Pancreas (tissue), 10 donors: ENCODE measurements around the gene VPS13D. TPM values are rescaled to one million over a fixed set of nuclear protein-coding genes. Genes with fewer than 3 reads are reported as not detected.

ENCODE experiments used
- ATAC-seq, 4 donors: fragments of 200-7000 bp; cut with Tn5 transposase; one replicate each; pipeline versions ENCODE4 v1.8.0 to v1.9.1; 2020; ENCODE audit warnings: mild to moderate bottlenecking in 4 of 4, moderate library complexity in 4 of 4
- DNase-seq, 6 donors: peaks; one replicate each; pipeline ENCODE4 v3.0.0-alpha.2; 2020
- FAIRE-seq: peaks from 2 replicates; lab custom pipeline; 2012; peaks lifted over from hg19 to GRCh38; lab: Jason Lieb, UNC
- H3K27ac ChIP-seq, 4 donors: fragments of 200-600 bp; sonication (generic); 1 replicate in 3 of 4; 2 replicates in 1 of 4; pipeline versions ENCODE4 v1.5.0 to v1.8.0; 2020
- H3K27me3 ChIP-seq, 4 donors: fragments of 200-600 bp; one replicate each; pipeline ENCODE4 v1.8.0; 2021
- H3K36me3 ChIP-seq, 3 donors: fragments of 200-600 bp; sonication (generic) in 1 of 3; one replicate each; pipeline versions ENCODE4 v1.5.0 to v1.8.0; 2020 to 2021
- H3K4me1 ChIP-seq, 3 donors: fragments of 200-600 bp; one replicate each; pipeline ENCODE4 v1.8.0; 2021
- H3K4me3 ChIP-seq, 4 donors: fragments of 200-600 bp; sonication (generic) in 2 of 4; one replicate each; pipeline versions ENCODE4 v1.5.0 to v1.8.0; 2020 to 2021
- H3K9me3 ChIP-seq, 4 donors: fragments of 200-600 bp; one replicate each; pipeline ENCODE4 v1.8.0; 2021
- CTCF ChIP-seq, 4 donors: fragments of 200-600 bp; sonication (generic) in 3 of 4; IDR thresholded peaks; one replicate each; pipeline versions ENCODE4 v1.5.0 to v1.8.0; 2021; ENCODE audit warnings: antibody characterized with exemption in 4 of 4
- WGBS, 2 donors: extraction: QIAGEN DNeasy Blood & Tissue Kit; methylation state at CpG; one replicate each; pipeline ENCODE4 v1.1.7; 2013; 5-methylcytosine and 5-hydroxymethylcytosine counted together
- intact Hi-C, 3 donors: fragments of 100-400 bp; cut with DNase I; formaldehyde crosslinking; loops; one replicate each; pipeline versions ENCODE4 v1.11.1 to v1.14.2; 2022
- polyA plus RNA-seq, 2 donors: library from polyadenylated mRNA; stranded (reverse); fragments of 200-250 nt; gene quantifications; one replicate each; pipeline ENCODE4 v1.2.3, GENCODE V29; 2013
- total RNA-seq, 6 donors: library from RNA; stranded (reverse); fragmentation: NEBNext Ultra II Directional in 4 of 6; extraction: Animal tissue kit (Norgen Biotek cat#: 25700) in 4 of 6; gene quantifications; one replicate each; pipeline versions ENCODE4 v1.2.1 to v1.2.4, GENCODE V29; 2021 to 2023
- donor health status: healthy with polysubstance abuse.
- donor health status: DM: no; HTN: no; CAD: no; lungs with moderate emphysema.
- donor health status: DM: no; HTN: no; CAD: no.
- donor health status: control.
- donor health status: control.
- donor health status: Bipolar disorder and iron deficiency.
- donor health status: DM: yes; HTN: yes; CAD: no.
- donor health status: DM: no; HTN: no; CAD: no.
- donor health status: DM: no; HTN: no; CAD: no.
- donor health status: DM: yes; HTN: yes; CAD: no.

Gene VPS13D
- total and polyA plus RNA-seq, 8 donors: 13.7 to 39.0 (median 24.8) TPM

- Histone ChIP-seq H3K4me3 (no peak overlapping the region), H3K9me3 (no peaks in the 10 kb centered on the region), H3K4me1 (no peaks in the 10 kb centered on the region), H3K27ac (no peak overlapping the region), H3K27me3 (no peaks in the 10 kb centered on the region), H3K36me3 (peaks cover 0 to 40% (median under 1%) of the 10 kb centered on the region in 3 donors)
- FAIRE-seq (no peak), ATAC-seq (no peak), DNase-seq (no peak)
- no peak for TF ChIP-seq CTCF (IDR thresholded peaks at IDR 0.05)
- 69 to 76% methylated on average over 5 of the region's 5 CpGs for WGBS, 2 donors
- intact Hi-C loops: no loop called here
These were observed 14.8 kb downstream of the VPS13D start for GRCh38 chr1:12244585-12244984.

- no peaks in the 10 kb centered on the region for H3K4me1 ChIP-seq
- FAIRE-seq: no peak
- no peak overlapping the region for H3K4me3 ChIP-seq
- intact Hi-C loops: no loop called here
- TF ChIP-seq CTCF (IDR thresholded peaks at IDR 0.05): no peak
- H3K36me3 ChIP-seq: peaks cover 0 to 45% (median 6%) of the 10 kb centered on the region in 3 donors
- DNase-seq: no peak
- ATAC-seq: no peak
- no peaks in the 10 kb centered on the region for H3K9me3 ChIP-seq
- no peaks in the 10 kb centered on the region for H3K27me3 ChIP-seq
- H3K27ac ChIP-seq: no peak overlapping the region
- WGBS, 2 donors: 84 to 92% methylated on average over 3 of the region's 3 CpGs
These were observed 15.3 kb downstream of the VPS13D start for GRCh38 chr1:12245116-12245515.

GRCh38 chr1:12245733-12246132, 15.9 kb downstream of the VPS13D start:
- Histone ChIP-seq H3K9me3 (no peaks in the 10 kb centered on the region), H3K27ac (no peak overlapping the region), H3K36me3 (peaks cover 0 to 50% (median 6%) of the 10 kb centered on the region in 3 donors), H3K4me1 (no peaks in the 10 kb centered on the region), H3K27me3 (no peaks in the 10 kb centered on the region), H3K4me3 (no peak overlapping the region)
- FAIRE-seq (no peak), ATAC-seq (no peak), DNase-seq (no peak)
- no peak for TF ChIP-seq CTCF (IDR thresholded peaks at IDR 0.05)
- intact Hi-C loops: no loop called here

- FAIRE-seq (no peak), DNase-seq (no peak), ATAC-seq (no peak)
- H3K9me3 ChIP-seq: no peaks in the 10 kb centered on the region
- no peak for TF ChIP-seq CTCF (IDR thresholded peaks at IDR 0.05)
- H3K4me3 ChIP-seq: no peak overlapping the region
- peaks cover 0 to 57% (median 6%) of the 10 kb centered on the region in 3 donors for H3K36me3 ChIP-seq
- intact Hi-C loops: no loop called here
- no peak overlapping the region for H3K27ac ChIP-seq
- 86 to 87% methylated on average over 6 of the region's 6 CpGs for WGBS, 2 donors
- H3K27me3 ChIP-seq: no peaks in the 10 kb centered on the region
- H3K4me1 ChIP-seq: no peaks in the 10 kb centered on the region
These were observed 16.8 kb downstream of the VPS13D start for GRCh38 chr1:12246584-12246983.

GRCh38 chr1:12249181-12249580, 19.4 kb downstream of the VPS13D start:
- FAIRE-seq: no peak
- Histone ChIP-seq H3K4me1 (no peaks in the 10 kb centered on the region), H3K9me3 (no peaks in the 10 kb centered on the region), H3K36me3 (peaks cover 0 to 59% (median 6%) of the 10 kb centered on the region in 3 donors), H3K27ac (no peak overlapping the region), H3K27me3 (no peaks in the 10 kb centered on the region), H3K4me3 (no peak overlapping the region)
- no peak for ATAC-seq
- no peak for TF ChIP-seq CTCF (IDR thresholded peaks at IDR 0.05)
- no peak for DNase-seq
- WGBS, 2 donors: 95 to 98% methylated on average over 1 of the region's 1 CpG
- intact Hi-C loops: no loop called here
